Measurements from ENCODE around the gene SLC25A51.

Gene SLC25A51

GRCh38 chr9:37939575-37940095, 35.7 kb upstream of the SLC25A51 start:
- no peak for DNase-seq (ENCODE audit: low read depth, low spot score)
- no peak overlapping the region for H3K4me3 ChIP-seq (ENCODE audit: low read depth, low read length)
- POLR2A ChIA-PET = no interaction called here
- no peak for TF ChIP-seq CTCF (IDR thresholded peaks at IDR 0.05; ENCODE audit: insufficient read depth, low read length, missing control alignments)
- CTCF ChIA-PET = interaction anchor here (0.9 to 7.2 kb wide), 4 partner anchors 12 to 147 kb away, joined by 3 to 37 read pairs (median 10); no protein-coding TSS in a partner anchor

- peak overlapping the region; percentile 18 for H3K4me3 ChIP-seq (ENCODE audit: low read depth, low read length)
- TF ChIP-seq CTCF (IDR thresholded peaks at IDR 0.05; ENCODE audit: insufficient read depth, low read length, missing control alignments) = no peak
- ChIA-PET POLR2A (no interaction called here), CTCF (interaction anchor here (1.1 to 7.2 kb wide), 6 partner anchors 9 to 122 kb away, joined by 3 to 37 read pairs (median 5); no protein-coding TSS in a partner anchor)
- DNase-seq (ENCODE audit: low read depth, low spot score) = no peak
These were observed 34.4 kb upstream of the SLC25A51 start for GRCh38 chr9:37938121-37938891.

GRCh38 chr9:37937366-37937765, 33.4 kb upstream of the SLC25A51 start:
- DNase-seq (ENCODE audit: low read depth, low spot score) = no peak
- CTCF ChIA-PET = interaction anchor here (0.8 to 7.2 kb wide), 11 partner anchors 8 to 224 kb away, joined by 3 to 37 read pairs (median 4); no protein-coding TSS in a partner anchor
- TF ChIP-seq CTCF (IDR thresholded peaks at IDR 0.05; ENCODE audit: insufficient read depth, low read length, missing control alignments) = no peak
- POLR2A ChIA-PET = no interaction called here
- H3K4me3 ChIP-seq (ENCODE audit: low read depth, low read length) = no peak overlapping the region

GRCh38 chr9:37936965-37937364, 33.0 kb upstream of the SLC25A51 start:
- ChIA-PET POLR2A (no interaction called here), CTCF (interaction anchor here (0.8 to 7.2 kb wide), 10 partner anchors 14 to 224 kb away, joined by 3 to 37 read pairs (median 4); no protein-coding TSS in a partner anchor)
- DNase-seq (ENCODE audit: low read depth, low spot score) = no peak
- H3K4me3 ChIP-seq (ENCODE audit: low read depth, low read length) = no peak overlapping the region
- no peak for TF ChIP-seq CTCF (IDR thresholded peaks at IDR 0.05; ENCODE audit: insufficient read depth, low read length, missing control alignments)

- no peak overlapping the region for H3K4me3 ChIP-seq (ENCODE audit: low read depth, low read length)
- DNase-seq (ENCODE audit: low read depth, low spot score) = no peak
- POLR2A ChIA-PET = no interaction called here
- no peak for TF ChIP-seq CTCF (IDR thresholded peaks at IDR 0.05; ENCODE audit: insufficient read depth, low read length, missing control alignments)
- CTCF ChIA-PET = interaction anchor here (1.2 to 7.2 kb wide), 4 partner anchors 22 to 224 kb away, joined by 3 to 37 read pairs (median 4); no protein-coding TSS in a partner anchor
These were observed 32.4 kb upstream of the SLC25A51 start for GRCh38 chr9:37936376-37936775.

- TF ChIP-seq CTCF (IDR thresholded peaks at IDR 0.05; ENCODE audit: insufficient read depth, low read length, missing control alignments) = no peak
- ChIA-PET POLR2A (no interaction called here), CTCF (interaction anchor here (1.8 to 7.2 kb wide), 2 partner anchors 10 to 21 kb away, joined by 7 to 37 read pairs; no protein-coding TSS in a partner anchor)
- no peak for DNase-seq (ENCODE audit: low read depth, low spot score)
- no peak overlapping the region for H3K4me3 ChIP-seq (ENCODE audit: low read depth, low read length)
These were observed 31.2 kb upstream of the SLC25A51 start for GRCh38 chr9:37935096-37935495.
